ENCODE results near the gene PRDX5. TPM values are rescaled to one million over a fixed set of nuclear protein-coding genes. Genes with fewer than 3 reads are reported as not detected.
A peak's percentile ranks its signal among the peaks of the same experiment; 100 is the strongest.

The PRDX5 gene
- total and polyA plus RNA-seq, 9 of the 15 experiments (the other 6 are each of a cell fraction or from before 2014, with no cell fraction given), result 40.8 to 327 (median 204) TPM

DNA sequence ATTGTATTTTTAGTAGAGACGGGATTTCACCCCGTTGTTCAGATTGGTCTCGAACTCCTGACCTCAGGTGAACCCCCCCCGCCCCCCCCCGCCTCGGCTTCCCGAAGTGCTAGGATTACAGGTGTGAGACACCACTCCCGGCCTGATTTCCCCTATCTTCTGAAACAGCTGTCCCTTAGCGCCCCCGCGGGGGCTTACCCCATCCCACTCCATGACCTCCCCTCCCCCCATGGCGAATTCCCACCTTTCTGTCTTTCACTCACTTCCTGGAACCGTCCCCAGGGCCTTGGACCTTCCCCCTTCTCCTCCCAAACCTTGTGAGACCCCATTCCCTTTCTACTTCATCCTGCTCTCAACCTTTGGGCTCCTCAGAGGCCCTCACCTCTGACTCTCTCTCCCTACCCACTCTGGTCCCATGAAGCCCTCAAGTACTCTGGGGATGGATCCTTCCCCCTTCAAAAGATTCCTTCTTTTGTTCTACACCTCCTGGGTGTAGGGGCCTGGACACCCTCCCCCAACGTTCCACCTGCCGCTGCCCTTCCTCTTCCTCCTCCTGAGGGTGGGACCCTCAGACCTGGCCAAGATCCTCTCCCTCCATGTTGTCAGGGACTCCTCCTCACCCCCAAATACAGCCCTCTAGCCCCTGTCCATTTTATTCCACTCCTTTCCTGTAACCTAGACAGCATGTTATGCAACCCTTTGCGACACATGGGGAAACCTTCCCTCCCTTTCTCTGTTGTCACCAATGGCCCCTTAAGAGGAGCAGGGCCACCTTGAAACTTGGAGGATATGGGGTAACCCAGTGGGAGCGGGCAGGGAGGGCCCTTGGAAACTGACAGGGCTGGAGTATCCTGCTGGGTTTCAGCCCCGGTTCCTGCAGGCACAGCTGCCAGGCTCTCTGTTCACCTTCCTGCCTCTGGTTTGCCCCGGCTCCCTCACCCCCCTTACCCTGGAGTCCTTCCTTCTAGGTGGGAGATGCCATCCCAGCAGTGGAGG lies 1.1 kb downstream of the PRDX5 start (continued):
- TF ChIP-seq, protein P1, sequence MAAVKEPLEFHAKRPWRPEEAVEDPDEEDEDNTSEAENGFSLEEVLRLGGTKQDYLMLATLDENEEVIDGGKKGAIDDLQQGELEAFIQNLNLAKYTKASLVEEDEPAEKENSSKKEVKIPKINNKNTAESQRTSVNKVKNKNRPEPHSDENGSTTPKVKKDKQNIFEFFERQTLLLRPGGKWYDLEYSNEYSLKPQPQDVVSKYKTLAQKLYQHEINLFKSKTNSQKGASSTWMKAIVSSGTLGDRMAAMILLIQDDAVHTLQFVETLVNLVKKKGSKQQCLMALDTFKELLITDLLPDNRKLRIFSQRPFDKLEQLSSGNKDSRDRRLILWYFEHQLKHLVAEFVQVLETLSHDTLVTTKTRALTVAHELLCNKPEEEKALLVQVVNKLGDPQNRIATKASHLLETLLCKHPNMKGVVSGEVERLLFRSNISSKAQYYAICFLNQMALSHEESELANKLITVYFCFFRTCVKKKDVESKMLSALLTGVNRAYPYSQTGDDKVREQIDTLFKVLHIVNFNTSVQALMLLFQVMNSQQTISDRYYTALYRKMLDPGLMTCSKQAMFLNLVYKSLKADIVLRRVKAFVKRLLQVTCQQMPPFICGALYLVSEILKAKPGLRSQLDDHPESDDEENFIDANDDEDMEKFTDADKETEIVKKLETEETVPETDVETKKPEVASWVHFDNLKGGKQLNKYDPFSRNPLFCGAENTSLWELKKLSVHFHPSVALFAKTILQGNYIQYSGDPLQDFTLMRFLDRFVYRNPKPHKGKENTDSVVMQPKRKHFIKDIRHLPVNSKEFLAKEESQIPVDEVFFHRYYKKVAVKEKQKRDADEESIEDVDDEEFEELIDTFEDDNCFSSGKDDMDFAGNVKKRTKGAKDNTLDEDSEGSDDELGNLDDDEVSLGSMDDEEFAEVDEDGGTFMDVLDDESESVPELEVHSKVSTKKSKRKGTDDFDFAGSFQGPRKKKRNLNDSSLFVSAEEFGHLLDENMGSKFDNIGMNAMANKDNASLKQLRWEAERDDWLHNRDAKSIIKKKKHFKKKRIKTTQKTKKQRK (IDR thresholded peaks at IDR 0.05; ENCODE audit: borderline replicate concordance, low read depth, low read length), result no peak
- 0 out of 2 replicates have a peak, but pooled peaks have one; percentile 36 for TF ChIP-seq L3MBTL2 (IDR thresholded peaks at IDR 0.05)
- TF ChIP-seq, protein P2, sequence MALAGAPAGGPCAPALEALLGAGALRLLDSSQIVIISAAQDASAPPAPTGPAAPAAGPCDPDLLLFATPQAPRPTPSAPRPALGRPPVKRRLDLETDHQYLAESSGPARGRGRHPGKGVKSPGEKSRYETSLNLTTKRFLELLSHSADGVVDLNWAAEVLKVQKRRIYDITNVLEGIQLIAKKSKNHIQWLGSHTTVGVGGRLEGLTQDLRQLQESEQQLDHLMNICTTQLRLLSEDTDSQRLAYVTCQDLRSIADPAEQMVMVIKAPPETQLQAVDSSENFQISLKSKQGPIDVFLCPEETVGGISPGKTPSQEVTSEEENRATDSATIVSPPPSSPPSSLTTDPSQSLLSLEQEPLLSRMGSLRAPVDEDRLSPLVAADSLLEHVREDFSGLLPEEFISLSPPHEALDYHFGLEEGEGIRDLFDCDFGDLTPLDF (CRISPR knock-in tag; IDR thresholded peaks at IDR 0.05), result no peak
- TF ChIP-seq ZNF134 (CRISPR knock-in tag; conservative IDR thresholded peaks at IDR 0.05), result no peak
- TF ChIP-seq SREBF1 (IDR thresholded peaks at IDR 0.05; ENCODE audit: borderline replicate concordance, low read depth, low read length), result no peak
- no peak for TF ChIP-seq ZNF75A (CRISPR knock-in tag; IDR thresholded peaks at IDR 0.05)
- no peak for TF ChIP-seq ZNF444 (CRISPR knock-in tag; IDR thresholded peaks at IDR 0.05)
- TF ChIP-seq KHSRP (IDR thresholded peaks at IDR 0.05), result no peak
- TF ChIP-seq, protein P3, sequence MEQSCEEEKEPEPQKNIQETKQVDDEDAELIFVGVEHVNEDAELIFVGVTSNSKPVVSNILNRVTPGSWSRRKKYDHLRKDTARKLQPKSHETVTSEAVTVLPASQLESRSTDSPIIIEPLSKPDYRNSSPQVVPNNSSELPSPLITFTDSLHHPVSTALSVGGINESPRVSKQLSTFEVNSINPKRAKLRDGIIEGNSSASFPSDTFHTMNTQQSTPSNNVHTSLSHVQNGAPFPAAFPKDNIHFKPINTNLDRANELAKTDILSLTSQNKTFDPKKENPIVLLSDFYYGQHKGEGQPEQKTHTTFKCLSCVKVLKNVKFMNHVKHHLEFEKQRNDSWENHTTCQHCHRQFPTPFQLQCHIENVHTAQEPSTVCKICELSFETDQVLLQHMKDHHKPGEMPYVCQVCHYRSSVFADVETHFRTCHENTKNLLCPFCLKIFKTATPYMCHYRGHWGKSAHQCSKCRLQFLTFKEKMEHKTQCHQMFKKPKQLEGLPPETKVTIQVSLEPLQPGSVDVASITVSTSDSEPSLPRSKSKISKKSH (CRISPR knock-in tag; IDR thresholded peaks at IDR 0.05), result no peak
- no peak for TF ChIP-seq KDM5B (IDR thresholded peaks at IDR 0.05; ENCODE audit: insufficient replicate concordance, low read depth, low read length)
- TF ChIP-seq, protein P4, sequence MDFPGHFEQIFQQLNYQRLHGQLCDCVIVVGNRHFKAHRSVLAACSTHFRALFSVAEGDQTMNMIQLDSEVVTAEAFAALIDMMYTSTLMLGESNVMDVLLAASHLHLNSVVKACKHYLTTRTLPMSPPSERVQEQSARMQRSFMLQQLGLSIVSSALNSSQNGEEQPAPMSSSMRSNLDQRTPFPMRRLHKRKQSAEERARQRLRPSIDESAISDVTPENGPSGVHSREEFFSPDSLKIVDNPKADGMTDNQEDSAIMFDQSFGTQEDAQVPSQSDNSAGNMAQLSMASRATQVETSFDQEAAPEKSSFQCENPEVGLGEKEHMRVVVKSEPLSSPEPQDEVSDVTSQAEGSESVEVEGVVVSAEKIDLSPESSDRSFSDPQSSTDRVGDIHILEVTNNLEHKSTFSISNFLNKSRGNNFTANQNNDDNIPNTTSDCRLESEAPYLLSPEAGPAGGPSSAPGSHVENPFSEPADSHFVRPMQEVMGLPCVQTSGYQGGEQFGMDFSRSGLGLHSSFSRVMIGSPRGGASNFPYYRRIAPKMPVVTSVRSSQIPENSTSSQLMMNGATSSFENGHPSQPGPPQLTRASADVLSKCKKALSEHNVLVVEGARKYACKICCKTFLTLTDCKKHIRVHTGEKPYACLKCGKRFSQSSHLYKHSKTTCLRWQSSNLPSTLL (IDR thresholded peaks at IDR 0.05), result no peak
- TF ChIP-seq PHB (CRISPR knock-in tag; IDR thresholded peaks at IDR 0.05), result no peak
